Measurements from ENCODE around the gene CDH8.
"Not testable (repeated sequence)": the region's sequence is repeated elsewhere in the genome, so short reads cannot be mapped to it uniquely, and the experiment has no call there.

Gene CDH8

DNA sequence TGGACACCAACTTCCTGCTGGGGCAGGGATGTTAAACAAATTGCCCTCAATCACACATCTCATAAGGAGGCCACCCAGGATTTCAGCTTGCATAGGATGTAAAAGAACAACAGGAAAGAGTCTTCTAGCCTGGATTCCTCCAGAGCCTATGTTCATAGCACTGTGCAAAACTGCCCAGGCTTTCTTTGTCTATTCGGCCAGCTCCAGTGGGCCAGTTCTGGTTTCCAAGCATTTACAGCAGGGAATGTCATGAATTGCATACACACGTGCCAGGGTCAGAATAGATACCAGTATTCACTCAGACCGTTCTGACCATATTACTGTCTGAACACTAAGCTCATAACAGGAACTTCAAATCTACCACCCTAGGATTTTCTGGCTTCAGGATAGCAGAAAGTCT lies 273.2 kb downstream of the CDH8 start:
- DNase-seq = no peak

DNA sequence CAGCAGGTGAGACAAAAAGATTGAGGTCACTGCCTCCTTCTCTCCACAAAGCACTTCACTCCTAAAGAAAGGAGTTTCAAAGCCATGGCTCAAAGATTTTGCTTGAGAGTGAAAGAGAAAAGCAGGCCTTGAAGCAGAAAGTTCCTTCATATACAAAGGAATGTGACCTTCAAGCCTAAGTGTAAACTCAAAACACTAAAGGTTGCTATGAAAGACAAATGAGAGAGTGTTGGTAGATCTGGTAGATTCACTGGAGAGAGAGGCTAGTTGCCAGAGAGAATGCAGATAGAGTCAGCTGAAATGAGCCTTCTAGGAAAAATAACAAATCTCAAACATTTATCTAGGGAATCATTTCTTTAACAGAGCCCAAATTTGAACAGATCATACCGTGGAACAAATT lies 305.2 kb downstream of the CDH8 start:
- no peak for DNase-seq

DNA sequence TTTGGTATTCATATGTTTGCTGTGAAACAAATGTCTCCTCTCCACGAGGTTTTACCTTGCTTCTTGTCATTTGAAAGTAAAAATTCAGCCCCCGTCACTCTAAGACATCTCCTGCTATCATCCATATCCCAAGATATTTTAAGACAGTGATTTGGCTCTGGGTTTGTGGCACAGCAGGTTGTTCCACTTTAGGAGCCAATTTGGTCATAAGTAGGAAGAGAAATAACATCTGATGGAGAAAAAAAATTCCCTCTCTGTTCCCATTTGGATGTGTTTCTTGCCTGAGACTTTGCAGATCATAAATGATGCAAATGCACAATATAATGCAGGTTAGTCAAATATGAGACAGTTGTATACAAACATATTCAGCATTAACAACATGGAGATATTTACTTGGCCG lies 309.5 kb downstream of the CDH8 start:
- no peak for DNase-seq

DNA sequence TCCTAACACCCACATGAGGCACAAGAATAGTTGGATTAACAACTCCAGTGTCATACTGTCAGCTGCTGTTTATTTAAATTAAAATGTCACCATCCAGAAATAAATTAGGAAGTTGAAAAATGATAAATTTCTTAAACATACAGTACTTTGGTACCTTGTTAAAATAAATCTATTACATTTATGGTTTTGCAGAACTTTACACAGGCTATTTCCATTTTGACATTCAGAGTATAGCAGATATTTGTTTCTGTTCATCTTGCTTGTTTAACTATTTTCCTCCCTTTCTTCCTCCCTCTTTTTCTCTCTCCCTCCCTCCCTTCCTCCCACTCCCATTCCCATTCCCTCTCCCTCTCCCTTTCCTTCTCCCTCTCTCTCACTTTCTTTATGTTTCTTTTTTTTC lies 310.1 kb downstream of the CDH8 start:
- DNase-seq = no peak

DNA sequence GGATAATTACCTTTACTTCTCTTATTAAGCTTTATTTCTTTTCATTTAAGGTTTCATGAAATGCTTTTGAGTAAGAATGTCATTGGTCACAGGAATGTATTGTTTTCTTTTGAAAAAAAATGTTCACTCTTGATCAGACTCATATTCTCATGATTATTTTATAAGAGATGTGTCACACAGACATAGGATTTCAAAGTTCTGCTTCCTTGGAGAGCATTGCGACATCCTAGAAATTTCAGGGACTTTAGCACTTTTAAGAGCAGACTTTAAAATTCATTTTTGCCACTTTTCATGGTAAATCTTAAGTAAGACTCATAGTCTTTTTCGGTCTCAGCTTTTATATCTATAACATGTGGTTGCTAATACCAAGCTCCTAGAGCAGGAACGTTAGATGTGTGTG lies 314.7 kb downstream of the CDH8 start:
- DNase-seq = no peak

DNA sequence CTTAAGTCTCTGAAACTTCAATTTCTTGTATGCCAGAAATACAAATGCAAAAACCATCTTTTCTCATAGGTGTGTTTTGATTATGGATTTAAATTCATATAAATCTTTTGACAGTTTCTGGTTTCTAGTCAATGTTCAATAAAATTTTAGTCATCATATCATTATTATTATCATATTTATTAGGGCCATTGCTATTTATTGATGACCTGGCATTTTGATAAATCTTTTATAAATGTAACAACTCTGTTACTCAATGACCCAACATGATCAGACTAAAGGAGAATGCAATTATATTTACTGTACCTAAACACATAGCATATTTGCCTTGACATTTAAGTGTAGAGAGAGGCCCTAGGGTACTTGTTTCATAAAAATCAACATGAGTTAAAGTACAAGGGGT lies 320.8 kb downstream of the CDH8 start:
- DNase-seq = no peak

DNA sequence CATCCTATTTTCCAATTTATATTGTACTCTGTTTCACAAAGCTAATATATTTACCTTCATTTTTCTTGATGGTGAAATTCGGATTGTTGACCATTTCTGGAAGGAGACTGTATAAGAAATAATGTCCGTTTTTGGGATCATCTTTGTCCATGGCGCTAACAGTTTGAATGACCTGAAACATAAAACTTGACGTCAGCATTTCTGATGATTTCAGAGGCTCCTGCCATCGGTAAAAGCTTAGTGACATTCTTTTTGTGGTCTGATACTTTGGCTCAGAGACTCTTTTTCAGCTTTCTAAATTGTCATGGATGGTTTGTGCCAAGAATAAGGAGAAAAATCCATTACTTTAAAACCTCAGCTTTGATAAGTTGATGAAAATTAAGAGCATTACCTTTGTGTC lies 322.5 kb downstream of the CDH8 start:
- no peak for DNase-seq

DNA sequence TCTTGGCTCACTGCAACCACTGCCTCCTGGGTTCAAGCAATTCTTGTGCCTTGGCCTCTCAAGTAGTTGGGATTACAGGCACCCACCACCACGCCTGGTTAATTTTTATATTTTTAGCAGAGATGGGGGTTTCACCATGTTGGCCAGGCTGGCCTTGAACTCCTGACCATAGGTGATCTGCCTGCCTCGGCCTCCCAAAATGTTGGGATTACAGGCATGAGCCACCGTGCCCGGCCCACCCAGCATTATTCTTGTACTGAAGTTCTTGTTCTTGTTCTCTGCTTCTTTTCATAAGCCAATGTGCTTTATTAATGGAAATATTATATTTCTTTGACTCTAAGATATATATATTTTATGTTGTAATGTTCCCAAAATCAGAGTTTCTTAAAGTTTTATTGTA lies 336.6 kb downstream of the CDH8 start:
- DNase-seq = not testable (repeated sequence)

DNA sequence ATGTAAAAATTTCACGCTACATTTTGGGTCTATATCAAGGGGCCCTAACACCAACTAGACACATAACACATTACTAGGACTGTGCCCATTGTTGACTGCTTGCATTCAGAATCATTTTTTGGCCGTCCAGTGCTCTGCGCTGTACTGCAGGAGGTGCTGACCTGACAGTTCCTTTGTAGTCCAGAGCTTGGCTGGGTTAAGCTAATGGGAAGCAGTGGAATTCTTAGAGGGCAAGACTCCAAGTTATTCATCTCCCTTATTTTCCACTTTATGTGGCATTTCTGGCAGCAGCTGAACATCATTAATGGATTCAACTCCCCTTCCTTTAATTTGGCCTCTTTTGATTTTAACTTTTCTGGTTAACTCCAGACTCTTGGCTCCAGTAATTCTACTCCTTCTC lies 351.7 kb downstream of the CDH8 start:
- no peak for DNase-seq

DNA sequence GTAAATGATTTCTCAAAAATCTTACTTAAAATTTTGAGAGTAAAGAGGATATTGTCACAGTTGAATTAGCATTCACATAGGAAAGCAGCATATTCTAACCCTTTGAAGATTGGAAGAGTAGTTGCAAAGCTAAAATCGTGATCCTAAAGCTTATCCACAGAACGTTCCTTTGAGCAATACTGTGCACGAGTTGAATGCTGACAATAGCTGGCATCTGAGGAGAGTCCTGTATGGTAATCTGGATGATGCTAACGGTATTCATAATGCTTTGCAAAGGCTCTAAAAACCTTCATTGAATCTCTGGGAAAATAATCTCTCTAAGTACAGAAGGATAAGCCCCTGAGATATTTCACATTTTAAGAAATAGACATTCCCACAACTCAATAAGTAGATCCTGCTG lies 354.6 kb downstream of the CDH8 start:
- no peak for DNase-seq

DNA sequence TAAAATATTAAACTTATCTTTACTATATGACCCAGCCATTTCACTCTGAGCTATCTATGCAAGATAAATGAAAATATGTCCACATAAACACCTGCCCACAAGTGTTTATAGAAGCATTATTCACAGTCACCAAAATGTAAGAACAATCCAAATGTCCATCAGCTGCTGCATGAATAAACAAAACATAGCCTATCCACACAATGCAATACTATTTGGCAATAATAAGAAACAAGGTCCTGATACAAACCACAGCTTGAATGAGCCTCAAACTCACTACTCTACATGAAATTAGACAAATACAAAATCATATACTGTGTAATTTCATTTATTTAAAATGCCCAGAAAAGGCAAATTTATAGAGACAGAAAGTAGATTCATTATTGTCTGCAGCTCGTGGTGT lies 355.1 kb downstream of the CDH8 start:
- peak; percentile 21 for DNase-seq

DNA sequence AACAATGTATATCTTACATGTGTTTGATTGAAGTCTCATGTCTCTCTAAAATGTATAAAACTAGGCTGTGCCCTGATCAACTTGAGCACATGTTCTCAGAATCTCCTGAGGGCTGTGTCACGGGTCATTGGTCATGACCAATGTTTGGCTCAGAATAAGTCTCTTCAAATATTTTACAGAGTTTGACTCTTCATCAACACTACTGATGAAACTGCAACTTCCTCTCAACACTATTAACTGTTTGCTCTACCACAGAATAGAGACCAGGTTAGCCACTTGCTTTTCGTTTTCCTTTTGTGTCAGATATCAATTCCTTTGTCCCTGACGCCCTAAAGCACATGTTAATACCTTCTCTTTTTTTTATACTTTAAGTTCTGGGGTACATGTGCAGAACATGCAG lies 358.1 kb downstream of the CDH8 start:
- DNase-seq = no peak

DNA sequence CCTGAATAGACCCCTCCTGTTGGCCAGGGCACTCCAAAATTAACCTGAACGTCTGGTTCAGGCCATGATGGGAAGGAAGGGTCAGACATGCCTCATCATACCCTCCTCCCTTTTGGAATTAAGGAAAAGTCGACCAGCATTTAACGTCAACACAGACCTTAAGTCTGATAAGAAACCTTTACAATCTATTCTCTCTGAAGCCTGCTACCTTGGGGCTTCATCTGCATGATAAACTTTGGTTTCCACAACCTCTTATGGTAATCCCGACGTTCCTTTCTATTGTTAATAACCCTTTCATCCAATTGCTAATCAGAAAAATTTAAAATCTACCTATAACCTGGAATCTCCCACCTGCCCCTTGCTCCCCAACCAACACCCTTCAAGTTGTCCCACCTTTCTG lies 358.5 kb downstream of the CDH8 start:
- DNase-seq = no peak

DNA sequence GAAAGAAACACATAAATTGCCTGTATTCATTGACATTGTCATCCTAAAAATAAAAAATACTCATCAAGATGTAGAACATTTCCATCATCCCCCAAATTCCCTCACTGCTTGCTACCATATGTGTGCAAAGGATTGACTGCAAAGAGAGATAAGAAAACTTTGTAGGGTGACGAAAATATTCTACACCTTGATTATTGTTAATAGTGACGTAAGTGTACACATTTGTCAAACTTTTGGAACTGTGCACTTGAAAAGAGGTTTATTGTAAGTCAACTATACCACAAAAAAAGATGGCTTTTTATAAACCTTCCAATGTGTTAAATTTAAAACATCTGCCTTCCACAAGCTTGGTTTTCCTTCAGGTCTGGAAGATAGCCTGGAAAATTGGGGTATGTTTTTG lies 359.5 kb downstream of the CDH8 start:
- no peak for DNase-seq

DNA sequence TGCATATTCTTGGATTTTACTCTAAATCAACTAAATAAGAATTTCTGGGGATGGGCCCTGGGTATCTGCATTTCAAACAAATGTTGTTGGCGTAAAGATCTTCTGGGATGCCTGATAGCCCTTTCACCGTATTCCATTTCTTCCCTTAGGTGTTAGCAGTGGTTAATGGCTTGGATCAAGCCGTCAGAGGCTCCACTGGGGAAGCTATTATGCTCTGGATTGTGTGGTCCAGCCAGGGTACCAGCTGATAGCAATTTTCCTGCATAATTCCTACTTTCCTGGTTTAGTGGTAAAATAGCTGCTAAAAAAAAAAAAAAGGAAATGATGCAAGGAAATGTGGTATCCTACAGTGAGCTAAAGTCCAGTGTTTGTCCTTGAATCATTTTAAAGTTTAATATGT lies 365.1 kb downstream of the CDH8 start:
- DNase-seq = no peak

DNA sequence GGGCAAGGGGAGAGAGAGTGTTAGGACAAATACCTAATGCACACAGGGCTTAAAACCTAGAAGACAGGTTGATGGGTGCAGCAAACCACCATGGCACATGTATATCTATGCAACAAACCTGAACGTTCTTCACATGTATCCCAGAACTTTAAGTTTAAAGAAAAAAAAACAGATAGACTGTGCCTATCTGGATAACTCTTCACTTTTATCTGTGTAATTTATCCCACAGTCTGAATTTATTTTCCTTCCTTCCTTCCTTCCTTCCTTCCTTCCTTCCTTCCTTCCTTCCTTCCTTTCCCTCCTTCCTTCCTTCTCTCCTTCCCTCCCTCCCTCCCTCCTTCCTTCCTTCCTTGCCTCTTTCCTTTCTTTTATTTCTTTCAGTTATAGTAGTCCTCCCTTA lies 370.7 kb downstream of the CDH8 start:
- no peak for DNase-seq

DNA sequence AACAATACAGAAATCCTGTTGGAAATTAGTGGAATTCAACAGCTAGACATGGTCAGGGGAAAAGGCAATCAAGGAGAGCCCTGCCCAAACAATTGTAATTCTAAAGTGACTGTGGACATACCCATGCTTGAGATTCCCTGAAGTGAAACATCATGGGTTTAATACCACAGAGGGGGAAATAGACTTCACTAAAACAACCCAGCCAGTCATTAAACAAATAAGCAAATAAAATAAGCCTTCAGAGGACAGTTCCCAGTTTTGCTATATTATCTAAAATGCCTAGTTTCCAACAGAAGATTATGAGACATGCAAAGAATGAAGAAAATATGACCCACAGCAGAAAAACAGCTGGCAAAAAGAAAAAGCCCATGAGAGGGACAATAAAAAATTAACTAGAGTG lies 376.3 kb downstream of the CDH8 start:
- DNase-seq = no peak

DNA sequence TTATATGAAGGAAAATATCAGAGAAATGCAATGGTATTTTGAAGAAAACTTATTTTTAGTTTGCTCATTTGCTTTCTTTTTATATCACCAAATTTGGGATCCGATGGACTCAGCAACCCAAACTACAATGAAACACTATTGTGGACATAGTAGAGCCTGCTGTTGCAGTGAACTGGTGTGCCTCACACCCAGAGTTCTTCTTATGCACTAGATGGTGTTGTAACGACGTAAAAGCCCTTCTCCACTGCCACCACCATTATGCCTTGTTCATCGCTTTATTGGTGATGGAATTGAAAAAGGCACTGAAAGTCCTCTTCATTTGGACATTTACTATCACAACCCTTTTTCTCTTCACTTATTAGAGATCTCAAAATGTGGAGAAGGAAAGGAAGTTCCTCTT lies 381.3 kb downstream of the CDH8 start:
- DNase-seq = no peak

DNA sequence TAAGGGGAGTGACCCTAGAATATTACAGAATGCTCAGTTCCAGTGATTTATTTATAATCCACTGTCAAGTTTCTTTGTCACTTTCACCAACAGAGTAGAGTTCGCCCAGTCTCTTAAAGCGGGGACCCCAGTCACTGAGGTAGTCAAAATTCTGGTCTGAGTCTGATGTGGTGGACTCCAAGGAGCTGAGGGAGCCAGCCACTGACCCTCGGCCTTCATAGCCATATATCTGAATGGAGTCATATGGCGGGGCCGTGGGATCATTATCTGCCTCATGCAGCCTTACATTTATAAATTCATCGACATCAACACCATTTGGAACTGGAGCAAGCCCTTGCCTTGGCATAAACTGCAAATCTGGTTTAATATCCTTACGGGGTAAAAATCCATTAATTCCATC lies 382.7 kb downstream of the CDH8 start:
- DNase-seq = no peak

DNA sequence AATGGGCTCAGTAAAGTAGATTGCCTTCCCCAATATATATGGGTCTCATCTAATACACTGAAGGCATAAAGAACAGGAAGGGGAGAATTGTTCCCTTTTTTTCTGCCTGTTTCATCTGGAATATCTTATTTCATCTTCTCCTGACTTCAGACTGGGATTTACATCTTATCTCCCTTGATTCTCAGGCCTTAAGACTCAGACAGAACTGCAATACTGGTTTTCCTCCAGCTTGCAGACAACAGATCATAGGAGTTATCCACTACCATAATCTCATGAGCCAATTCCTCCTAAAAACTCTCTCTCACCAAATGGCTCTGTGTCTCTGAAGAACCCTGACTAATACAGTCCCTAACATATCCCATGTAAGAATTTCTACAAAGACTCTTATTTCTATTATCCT lies 390.7 kb downstream of the CDH8 start:
- no peak for DNase-seq

DNA sequence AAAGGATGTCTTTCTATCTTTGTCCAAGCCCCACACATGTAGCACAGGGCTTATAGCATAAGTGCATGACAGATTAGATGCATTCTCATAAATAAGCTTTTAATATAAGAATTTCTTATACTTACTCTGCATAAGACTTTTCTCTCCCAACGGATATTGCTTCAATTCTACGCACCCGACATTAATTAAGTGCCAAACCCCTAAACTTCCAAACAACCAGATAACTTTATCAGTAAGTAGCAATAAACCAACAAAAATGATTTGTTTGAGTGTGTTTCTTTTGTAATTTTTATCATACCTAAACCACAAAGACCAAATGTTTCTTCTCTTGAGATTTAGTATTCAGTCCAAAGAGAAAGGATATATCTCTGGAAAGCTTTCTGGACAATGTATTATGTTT lies 391.5 kb downstream of the CDH8 start:
- DNase-seq = no peak

DNA sequence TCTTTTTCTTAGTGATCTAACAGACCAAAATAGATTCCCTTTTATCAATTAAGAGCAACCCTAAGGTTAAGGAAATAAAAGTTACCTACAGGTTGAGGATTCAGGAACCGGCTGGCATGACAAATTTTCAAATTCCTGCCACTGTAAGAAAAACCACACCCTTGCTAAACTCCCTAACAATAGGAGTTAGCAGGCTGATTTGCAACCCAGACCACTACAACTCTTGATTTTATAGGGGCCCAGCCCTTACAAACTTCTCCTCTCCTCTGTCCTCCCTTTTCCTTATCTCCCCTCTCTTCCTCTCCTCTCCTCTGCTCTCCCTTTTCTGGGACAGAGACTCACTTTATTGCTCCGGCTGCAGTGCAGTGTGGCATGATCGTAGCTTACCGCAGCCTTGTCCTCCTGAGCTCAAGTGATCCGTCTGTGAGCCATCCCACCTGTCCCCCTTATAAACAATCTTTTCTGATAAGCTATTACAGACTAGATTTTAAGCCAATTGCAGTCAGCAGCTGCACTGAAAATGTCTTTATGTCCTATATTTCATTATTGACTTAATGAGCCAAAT lies 418.9 kb downstream of the CDH8 start:
- DNase-seq = no peak

DNA sequence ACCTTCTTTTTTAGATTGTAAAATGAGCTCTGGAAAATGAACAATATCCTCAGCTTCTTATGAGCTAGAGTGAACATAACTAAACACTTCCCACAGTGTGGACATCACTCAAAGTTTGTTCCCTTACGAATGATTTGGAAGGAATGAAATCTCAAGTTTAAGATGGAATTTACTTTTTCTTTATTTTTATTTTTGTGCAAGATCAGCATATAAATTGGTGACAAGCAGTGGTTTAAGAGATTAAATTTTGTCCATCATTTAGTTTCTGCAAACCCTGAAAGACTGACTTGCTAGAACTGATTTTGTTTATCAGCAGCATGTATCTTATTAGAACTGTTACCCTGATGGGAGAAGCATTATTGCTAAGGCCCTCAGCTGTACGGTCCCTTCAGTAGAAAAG lies 420.1 kb downstream of the CDH8 start:
- DNase-seq = no peak

DNA sequence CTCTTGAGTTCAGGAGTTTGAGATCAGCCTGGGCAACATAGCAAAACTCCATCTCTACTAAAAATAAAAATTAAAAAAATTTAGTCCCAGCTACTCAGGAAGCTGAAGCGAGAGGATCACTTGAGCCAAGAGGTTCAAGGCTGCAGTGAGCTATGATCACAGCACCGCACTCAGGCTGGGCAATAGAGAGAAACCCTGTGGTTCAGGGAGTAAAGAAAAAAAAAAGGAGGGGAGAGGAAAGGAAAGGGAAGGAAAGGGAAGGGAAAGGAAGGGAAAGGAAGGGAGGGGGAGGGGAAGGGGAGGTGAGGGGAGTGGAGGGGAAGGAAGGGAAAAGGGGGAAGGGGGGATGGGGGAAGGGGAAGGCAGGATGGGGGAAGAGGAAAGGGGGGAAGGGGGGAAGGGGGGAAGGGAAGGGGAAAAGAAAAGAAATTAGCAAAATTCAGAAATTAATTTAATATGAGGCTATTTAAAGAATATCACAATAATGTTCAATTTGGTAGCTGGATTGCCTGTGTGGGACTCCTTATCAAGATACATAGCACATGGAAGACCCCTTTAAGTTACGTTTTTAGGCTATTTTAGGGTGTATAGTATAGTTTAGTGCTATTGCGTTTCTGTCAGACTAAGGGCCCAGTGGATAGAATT lies 424.3 kb downstream of the CDH8 start:
- no peak for DNase-seq

DNA sequence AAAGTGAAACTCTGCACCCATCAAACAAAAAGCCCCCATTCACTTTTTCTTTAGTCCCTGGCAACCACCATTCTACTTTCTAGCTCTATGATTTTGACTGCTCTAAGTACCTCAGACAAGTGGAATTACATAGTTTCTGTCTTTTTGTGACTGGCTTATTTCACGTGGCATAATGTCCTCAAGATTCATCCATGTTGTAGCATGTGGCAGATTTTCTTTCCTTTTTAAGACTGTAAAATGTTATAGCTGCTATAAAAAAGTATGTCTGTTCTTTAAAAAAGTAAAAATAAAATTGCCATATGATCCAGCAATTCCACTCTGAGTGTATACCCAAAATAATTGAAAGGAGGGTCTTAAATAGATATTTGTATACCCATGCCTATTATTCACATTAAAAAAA lies 429.7 kb downstream of the CDH8 start:
- no peak for DNase-seq

Measured in SHP77 treated with DMSO at 0.1 percent for 48 hours (cell line).